GM23248 (cell line): ENCODE results near the gene AFTPH.

Experiments
- EZH2 ChIP-seq: fragments of 200-600 bp; sonication (generic); IDR thresholded peaks from 2 replicates; pipeline ENCODE4 v1.6.1; 2018; ENCODE audit warnings: antibody characterized with exemption, mild to moderate bottlenecking; ENCODE audit not compliant: insufficient read depth, poor library complexity, severe bottlenecking
- EZH2phosphoT487 ChIP-seq: fragments of 200-600 bp; sonication (generic); IDR thresholded peaks from 2 replicates; pipeline ENCODE4 v1.6.1; 2018; ENCODE audit warnings: antibody characterized with exemption, moderate library complexity, mild to moderate bottlenecking, low read depth; ENCODE audit not compliant: insufficient read depth

- TF ChIP-seq EZH2 (no peak), EZH2phosphoT487 (no peak)
Observed at GRCh38 chr2:64582774-64583340, 58.7 kb downstream of the AFTPH start.
